Omental fat pad (tissue), 4 donors: ENCODE data around the gene SSR4. TPM values are rescaled to one million over a fixed set of nuclear protein-coding genes. Genes with fewer than 3 reads are reported as not detected.

ENCODE experiments used
- ATAC-seq: fragments of 150-250 bp; one replicate; pipeline ENCODE4 v1.9.1; 2016; ENCODE audit warnings: mild to moderate bottlenecking, moderate library complexity; ENCODE audit not compliant: low FRiP score
- DNase-seq: peaks from one replicate; pipeline ENCODE4 v3.0.0-alpha.2; 2019; ENCODE audit warnings: low spot score
- CTCF ChIP-seq, 3 donors: fragments of 450-650 bp; IDR thresholded peaks; one replicate each; pipeline ENCODE4 v1.5.1; 2016 to 2017; ENCODE audit warnings: antibody characterized with exemption in 3 of 3, mild to moderate bottlenecking in 3 of 3, moderate library complexity in 2 of 3
- total RNA-seq, 4 donors: library from RNA; depleted of rRNA; stranded (reverse); fragments of >200 nt; gene quantifications; one replicate each; pipeline ENCODE4 v1.1.0, GENCODE V29; 2016

SSR4 gene
- total RNA-seq, 4 donors from 2014 or later = 126 to 249 (median 179) TPM

GRCh38 chrX:153775293-153776119 lies 19.0 kb upstream of the SSR4 start:
- ATAC-seq (no peak), DNase-seq (no peak)
- no peak for TF ChIP-seq CTCF (IDR thresholded peaks at IDR 0.05)

- no peak for ATAC-seq
- no peak for DNase-seq
- no peak for TF ChIP-seq CTCF (IDR thresholded peaks at IDR 0.05)
Observed at GRCh38 chrX:153776120-153776599, 18.3 kb upstream of the SSR4 start.

GRCh38 chrX:153776611-153777045 lies 17.8 kb upstream of the SSR4 start:
- no peak for DNase-seq
- no peak for TF ChIP-seq CTCF (IDR thresholded peaks at IDR 0.05)
- ATAC-seq = no peak

- TF ChIP-seq CTCF (IDR thresholded peaks at IDR 0.05) = no peak
- no peak for ATAC-seq
Observed at GRCh38 chrX:153777261-153778090, 17.0 kb upstream of the SSR4 start.

GRCh38 chrX:153778181-153778580 lies 16.3 kb upstream of the SSR4 start:
- ATAC-seq (no peak), DNase-seq (no peak)
- TF ChIP-seq CTCF (IDR thresholded peaks at IDR 0.05) = no peak

More at GRCh38 chrX:153777261-153778090, 17.0 kb upstream of the SSR4 start:
- DNase-seq = no peak

GRCh38 chrX:153778684-153779101 lies 15.8 kb upstream of the SSR4 start:
- TF ChIP-seq CTCF (IDR thresholded peaks at IDR 0.05) = no peak
- ATAC-seq (no peak), DNase-seq (no peak)
